Common myeloid progenitor, CD34-positive (primary cell): ENCODE measurements around the gene PEA15.

ENCODE experiments used
- CTCF ChIA-PET: fragments of 350-600 bp; sonication (Branson Sonifier 250); formaldehyde crosslinking; loops from one replicate; lab custom pipeline; 2021; ENCODE audit warnings: antibody characterized with exemption; lab: Charles Lee
- POLR2A ChIA-PET: fragments of 350-600 bp; sonication (Branson Sonifier 250); formaldehyde crosslinking; loops from one replicate; lab custom pipeline; 2021; ENCODE audit warnings: antibody characterized with exemption; lab: Charles Lee
- DNase-seq, 3 donors: peaks; one replicate each; pipeline versions ENCODE4 v3.0.0 to v3.0.0-alpha.2; 2013
- H3K27ac ChIP-seq, 2 experiments: 1 replicate in 1 of 2; 2 replicates in 1 of 2; pipeline ENCODE4 v1.7.0; 2013; ENCODE audit warnings: inconsistent platforms in 2 of 2, low read length in 2 of 2, mild to moderate bottlenecking in 2 of 2, low read depth in 1 of 2, moderate library complexity in 1 of 2; ENCODE audit not compliant: severe bottlenecking in 2 of 2, insufficient read depth in 1 of 2, poor library complexity in 1 of 2
- H3K27me3 ChIP-seq, 5 experiments: replicated peaks in 2 of 5; 1 replicate in 3 of 5; 2 replicates in 2 of 5; pipeline versions ENCODE4 v1.6.1 to v1.7.0; 2013; ENCODE audit warnings: low read length in 4 of 5, mild to moderate bottlenecking in 2 of 5, moderate library complexity in 2 of 5, inconsistent platforms in 1 of 5; ENCODE audit not compliant: insufficient read depth in 5 of 5, control insufficient read depth in 4 of 5
- H3K36me3 ChIP-seq, 4 experiments: 1 replicate in 2 of 4; 2 replicates in 2 of 4; pipeline versions ENCODE4 v1.6.1 to v1.7.0; 2013; ENCODE audit warnings: low read length in 3 of 4, control low read depth in 1 of 4, mild to moderate bottlenecking in 1 of 4; ENCODE audit not compliant: control insufficient read depth in 4 of 4, insufficient read depth in 4 of 4
- H3K4me1 ChIP-seq, 4 experiments: 1 replicate in 3 of 4; 2 replicates in 1 of 4; pipeline versions ENCODE4 v1.6.1 to v1.7.1; 2013; ENCODE audit warnings: low read length in 3 of 4, mild to moderate bottlenecking in 3 of 4, control low read depth in 1 of 4, inconsistent platforms in 1 of 4, moderate library complexity in 1 of 4; ENCODE audit not compliant: control insufficient read depth in 4 of 4, insufficient read depth in 4 of 4; ENCODE audit errors: control extremely low read depth in 1 of 4
- H3K4me3 ChIP-seq, 7 experiments: 1 replicate in 4 of 7; 2 replicates in 3 of 7; pipeline versions ENCODE4 v1.5.1 to v1.7.0; 2013; ENCODE audit warnings: mild to moderate bottlenecking in 7 of 7, low read length in 6 of 7, moderate library complexity in 6 of 7, inconsistent platforms in 2 of 7, low read depth in 2 of 7, control low read depth in 1 of 7; ENCODE audit not compliant: insufficient read depth in 4 of 7, control insufficient read depth in 1 of 7; ENCODE audit errors: extremely low read depth in 1 of 7
- H3K9me3 ChIP-seq, 5 experiments: 1 replicate in 4 of 5; 2 replicates in 1 of 5; pipeline versions ENCODE4 v1.6.1 to v1.7.1; 2013; ENCODE audit warnings: low read length in 4 of 5, mild to moderate bottlenecking in 2 of 5, inconsistent platforms in 1 of 5, low read depth in 1 of 5, moderate library complexity in 1 of 5; ENCODE audit not compliant: control insufficient read depth in 4 of 5, insufficient read depth in 2 of 5; ENCODE audit errors: control extremely low read depth in 1 of 5
- WGBS: methylation state at CpG from one replicate; pipeline ENCODE4 v1.1.5; 2013; ENCODE audit not compliant: insufficient coverage; 5-methylcytosine and 5-hydroxymethylcytosine counted together

The PEA15 gene

GRCh38 chr1:160167580-160167979, 37.6 kb upstream of the PEA15 start:
- Histone ChIP-seq H3K4me3 (no peak overlapping the region), H3K4me1 (peaks cover 4 to 56% (median 26%) of the 10 kb centered on the region in 4 experiments), H3K27me3 (no peaks in the 10 kb centered on the region), H3K27ac (no peak overlapping the region), H3K9me3 (no peaks in the 10 kb centered on the region), H3K36me3 (no peaks in the 10 kb centered on the region)
- POLR2A ChIA-PET = interaction anchor here (1.1 kb wide), 1 partner anchor 8 kb away, joined by 3 read pairs; no protein-coding TSS in a partner anchor
- CTCF ChIA-PET = interaction anchor here (0.7 to 0.8 kb wide), 2 partner anchors 15 to 62 kb away, joined by 3 read pairs; no protein-coding TSS in a partner anchor
- DNase-seq = peak in 2 of 3 donors; percentile 15 to 39
- WGBS = 98% methylated on average over 6 of the region's 6 CpGs

GRCh38 chr1:160168016-160168415, 37.2 kb upstream of the PEA15 start:
- ChIA-PET POLR2A (interaction anchor here (1.1 kb wide), 1 partner anchor 8 kb away, joined by 3 read pairs; no protein-coding TSS in a partner anchor), CTCF (interaction anchor here (0.8 to 2.0 kb wide), 2 partner anchors 28 to 62 kb away, joined by 3 to 4 read pairs; no protein-coding TSS in a partner anchor)
- no peaks in the 10 kb centered on the region for H3K27me3 ChIP-seq

GRCh38 chr1:160168609-160169369, 36.4 kb upstream of the PEA15 start:
- DNase-seq = no peak
- peaks cover 4 to 50% (median 26%) of the 10 kb centered on the region in 4 experiments for H3K4me1 ChIP-seq
- no peak overlapping the region for H3K27ac ChIP-seq
- H3K27me3 ChIP-seq = no peaks in the 10 kb centered on the region
- POLR2A ChIA-PET = interaction anchor here (0.7 kb wide), 2 partner anchors 34 to 114 kb away, joined by 4 read pairs; no protein-coding TSS in a partner anchor
- H3K36me3 ChIP-seq = no peaks in the 10 kb centered on the region
- 97% methylated on average over 11 of the region's 13 CpGs for WGBS
- H3K4me3 ChIP-seq = peak overlapping the region in 1 of 7 experiments; percentile 48
- CTCF ChIA-PET = interaction anchor here (0.8 to 2.0 kb wide), 6 partner anchors 18 to 83 kb away, joined by 3 to 6 read pairs (median 4); no protein-coding TSS in a partner anchor
- H3K9me3 ChIP-seq = no peaks in the 10 kb centered on the region

More at GRCh38 chr1:160168016-160168415, 37.2 kb upstream of the PEA15 start:
- Histone ChIP-seq H3K9me3 (no peaks in the 10 kb centered on the region), H3K36me3 (no peaks in the 10 kb centered on the region), H3K27ac (no peak overlapping the region), H3K4me1 (peaks cover 4 to 54% (median 26%) of the 10 kb centered on the region in 4 experiments), H3K4me3 (no peak overlapping the region)
- WGBS = 70% methylated on average over 2 of the region's 5 CpGs
- DNase-seq = no peak

- CTCF ChIA-PET = interaction anchor here (1.0 to 2.0 kb wide), 8 partner anchors 14 to 83 kb away, joined by 3 to 6 read pairs (median 4); no protein-coding TSS in a partner anchor
- H3K27ac ChIP-seq = no peak overlapping the region
- WGBS = 46% methylated on average over 12 of the region's 15 CpGs
Measured at GRCh38 chr1:160169553-160170399, 35.4 kb upstream of the PEA15 start.

GRCh38 chr1:160171354-160171753, 33.8 kb upstream of the PEA15 start:
- no peak overlapping the region for H3K4me3 ChIP-seq
- no peak overlapping the region for H3K27ac ChIP-seq
- no peaks in the 10 kb centered on the region for H3K27me3 ChIP-seq
- ChIA-PET CTCF (interaction anchor here (1.3 to 2.0 kb wide), 3 partner anchors 12 to 30 kb away, joined by 4 to 6 read pairs (median 4); no protein-coding TSS in a partner anchor), POLR2A (no interaction called here)
- WGBS = 100% methylated on average over 4 of the region's 4 CpGs
- no peak for DNase-seq
- H3K4me1 ChIP-seq = peaks cover 2 to 41% (median 20%) of the 10 kb centered on the region in 4 experiments
- H3K36me3 ChIP-seq = no peaks in the 10 kb centered on the region
- H3K9me3 ChIP-seq = no peaks in the 10 kb centered on the region

More at GRCh38 chr1:160169553-160170399, 35.4 kb upstream of the PEA15 start:
- DNase-seq = peak; percentile 19 to 85 (median 82)
- H3K9me3 ChIP-seq = no peaks in the 10 kb centered on the region
- peak overlapping the region in 2 of 7 experiments; percentile 28 to 48 for H3K4me3 ChIP-seq
- POLR2A ChIA-PET = interaction anchor here (0.7 to 1.0 kb wide), 2 partner anchors 9 to 33 kb away, joined by 3 to 4 read pairs; no protein-coding TSS in a partner anchor
- H3K4me1 ChIP-seq = peaks cover 4 to 50% (median 26%) of the 10 kb centered on the region in 4 experiments
- no peaks in the 10 kb centered on the region for H3K27me3 ChIP-seq
- H3K36me3 ChIP-seq = no peaks in the 10 kb centered on the region

- Histone ChIP-seq H3K27me3 (no peaks in the 10 kb centered on the region), H3K4me1 (peaks cover 0 to 34% (median 15%) of the 10 kb centered on the region in 4 experiments), H3K36me3 (no peaks in the 10 kb centered on the region), H3K27ac (no peak overlapping the region), H3K4me3 (no peak overlapping the region), H3K9me3 (no peaks in the 10 kb centered on the region)
- WGBS = 93% methylated on average over 9 of the region's 9 CpGs
- DNase-seq = no peak
- CTCF ChIA-PET = interaction anchor here (1.3 to 1.6 kb wide), 4 partner anchors 11 to 86 kb away, joined by 3 to 5 read pairs (median 4); partner anchors contain the start of gene CASQ1
- POLR2A ChIA-PET = no interaction called here
Measured at GRCh38 chr1:160171980-160172379, 33.2 kb upstream of the PEA15 start.
